GM19351 (cell line): Measurements from ENCODE around the gene VPS50.
"Not testable (repeated sequence)": the region's sequence is repeated elsewhere in the genome, so short reads cannot be mapped to it uniquely, and the experiment has no call there.

Experiments
- ATAC-seq: cut with Tn5 transposase; IDR thresholded peaks from one replicate; pipeline ENCODE4 v1.9.1; 2021; ENCODE audit warnings: mild to moderate bottlenecking, moderate library complexity; ENCODE audit not compliant: unreplicated experiment

Gene VPS50

DNA sequence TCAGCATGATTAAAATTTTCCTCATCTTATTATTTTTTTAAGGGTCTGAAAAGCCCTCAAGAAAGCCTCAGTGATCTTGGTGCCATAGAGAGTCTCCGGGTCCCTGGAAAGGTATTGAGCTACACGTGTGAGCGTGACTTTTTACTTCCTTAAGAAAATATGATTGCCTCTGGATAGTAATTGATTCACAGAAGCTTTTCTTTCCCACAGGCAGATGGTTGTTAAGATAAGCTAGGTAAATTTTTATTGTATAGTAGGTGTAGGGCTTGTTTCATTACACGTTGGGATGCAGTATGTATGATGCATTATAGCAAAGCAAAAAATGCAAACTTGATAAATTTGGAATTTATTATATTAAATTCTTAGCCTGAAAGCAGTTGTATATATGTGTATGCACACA, 7.7 kb downstream of the VPS50 start:
- ATAC-seq: no peak

GRCh38 chr7:93242106-93242505, 9.9 kb downstream of the VPS50 start:
- no peak for ATAC-seq

GRCh38 chr7:93245525-93246432, 13.6 kb downstream of the VPS50 start:
- ATAC-seq: no peak

DNA sequence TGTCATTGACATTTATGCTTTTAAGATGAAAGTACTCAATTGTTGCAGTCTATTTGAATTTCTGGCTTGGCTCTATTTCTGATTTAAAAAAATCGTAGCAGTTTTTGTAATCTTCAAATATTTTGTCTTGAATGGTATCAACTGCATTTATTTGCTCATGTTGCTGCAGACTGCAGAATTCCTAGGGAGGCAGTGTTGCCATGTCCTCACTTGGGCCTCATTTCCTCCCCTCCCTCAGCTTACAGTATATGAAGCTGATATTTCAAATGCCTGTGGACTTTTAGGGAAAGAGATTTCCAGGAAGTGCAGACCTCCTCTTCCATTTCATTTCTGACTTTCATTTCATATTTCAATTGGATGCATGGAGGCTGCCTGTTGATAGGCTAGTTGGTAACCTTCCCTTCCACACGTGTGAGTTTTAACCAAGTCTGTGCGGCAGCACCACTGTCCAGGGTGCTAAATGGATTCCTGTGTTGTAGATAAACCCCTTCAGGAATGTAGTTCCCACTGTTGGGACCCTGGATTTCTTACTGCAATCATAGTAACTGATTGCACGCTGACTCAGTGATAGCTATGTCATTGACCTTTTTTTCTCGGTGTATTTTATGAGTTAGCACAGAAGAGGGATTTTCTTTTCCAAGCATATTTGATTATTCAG, 17.5 kb downstream of the VPS50 start:
- ATAC-seq: no peak

GRCh38 chr7:93258661-93259060, 26.5 kb downstream of the VPS50 start:
- ATAC-seq: no peak

DNA sequence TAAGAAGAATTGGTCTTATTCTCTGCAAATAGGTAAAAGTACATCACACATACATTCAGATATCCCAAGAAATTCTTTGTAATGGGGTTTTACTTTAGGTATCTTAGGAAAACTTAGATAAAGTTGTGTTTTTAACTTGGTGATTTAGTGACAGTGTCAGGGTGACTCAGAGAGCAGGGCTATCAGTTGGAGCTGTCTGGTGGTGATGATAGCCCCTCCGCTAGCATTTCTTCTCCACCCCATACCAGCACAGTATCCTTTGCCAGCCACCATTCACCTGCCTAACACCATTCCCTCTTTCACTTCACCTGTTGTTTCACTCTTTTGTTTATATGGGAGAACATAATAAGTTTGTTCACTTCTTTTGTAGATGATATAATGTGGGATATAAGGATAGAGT, 30.4 kb downstream of the VPS50 start:
- ATAC-seq: no peak

DNA sequence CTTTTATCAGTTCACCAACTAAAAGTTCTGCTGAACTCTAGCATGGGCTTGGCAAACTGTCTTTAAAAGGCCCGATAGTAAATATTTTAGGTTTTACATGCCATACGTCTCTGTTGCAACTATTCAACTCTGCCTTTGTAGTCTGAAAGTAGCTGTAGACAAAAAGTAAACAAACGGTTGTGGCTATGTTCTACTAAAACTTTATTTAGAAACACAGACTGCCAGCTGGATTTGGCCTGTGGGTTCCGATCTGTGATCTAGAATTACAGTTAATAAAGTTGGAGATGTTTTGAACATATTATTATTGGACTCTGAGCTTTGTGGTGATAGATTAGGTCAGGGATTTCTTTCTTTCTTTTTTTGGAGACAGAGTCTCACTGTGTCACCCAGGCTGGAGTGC, 33.1 kb downstream of the VPS50 start:
- ATAC-seq: no peak

- no peak for ATAC-seq
Measured at GRCh38 chr7:93279541-93279940, 47.4 kb downstream of the VPS50 start.

DNA sequence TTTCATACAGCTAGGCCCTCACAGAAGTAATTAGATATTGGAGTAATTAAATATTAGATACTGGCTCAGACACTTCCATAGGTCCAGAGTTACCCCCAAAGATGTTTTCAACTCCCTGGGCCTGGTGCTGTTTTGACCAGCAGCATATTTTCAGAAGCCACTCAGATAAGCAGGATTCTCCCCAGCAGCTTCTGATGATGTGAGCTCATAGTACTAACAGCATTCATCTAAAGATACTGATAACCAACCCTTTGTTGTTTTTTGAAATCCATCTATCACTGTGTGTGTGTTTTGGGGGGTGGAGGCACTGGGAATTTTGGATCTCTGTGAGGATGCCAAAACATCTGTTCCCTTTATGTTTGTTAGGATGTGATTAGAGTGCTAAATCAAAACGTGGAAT, 52.7 kb downstream of the VPS50 start:
- no peak for ATAC-seq

- ATAC-seq: no peak
Measured at GRCh38 chr7:93293229-93293628, 61.1 kb downstream of the VPS50 start.

- no peak for ATAC-seq
Measured at GRCh38 chr7:93298206-93298605, 66.0 kb downstream of the VPS50 start.

DNA sequence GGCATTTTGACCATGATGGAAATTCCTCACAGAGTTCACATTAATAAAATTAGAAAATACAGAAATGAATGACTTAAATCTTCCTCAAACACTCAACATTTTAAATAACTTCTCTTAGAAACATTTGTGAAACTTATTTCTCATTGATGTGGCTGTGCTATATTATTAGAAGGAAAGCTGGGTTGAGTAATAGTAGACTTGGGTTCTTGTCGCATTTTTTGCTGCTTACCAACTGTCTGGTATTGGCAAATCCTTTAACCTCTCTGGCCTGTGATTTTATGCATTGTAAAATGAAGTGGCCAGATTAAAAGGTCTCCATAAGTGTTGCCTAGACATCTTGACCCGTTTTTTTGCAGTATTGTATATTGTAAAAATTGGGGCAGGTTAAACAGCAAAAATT, 66.5 kb downstream of the VPS50 start:
- no peak for ATAC-seq

DNA sequence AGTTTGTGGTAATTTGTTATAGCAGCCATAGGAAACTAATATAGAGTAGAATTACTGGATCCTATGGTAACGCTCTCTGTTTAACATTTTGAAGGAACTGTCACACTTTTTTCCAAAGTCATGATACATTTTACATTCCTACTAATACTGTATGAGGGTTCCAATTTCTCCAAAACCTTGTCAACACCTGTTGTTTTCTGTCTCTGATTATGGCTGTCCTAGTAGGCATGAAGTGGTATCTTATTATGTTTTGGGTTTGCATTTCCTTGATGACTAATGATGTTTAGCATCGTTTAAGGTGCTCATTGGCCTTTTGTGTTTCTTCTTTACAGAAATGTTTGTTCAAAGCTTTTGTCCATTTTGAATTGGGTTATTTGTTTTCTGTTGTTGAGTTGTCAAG, 69.6 kb downstream of the VPS50 start:
- no peak for ATAC-seq

GRCh38 chr7:93307131-93307660, 75.0 kb downstream of the VPS50 start:
- no peak for ATAC-seq

- ATAC-seq: no peak
Measured at GRCh38 chr7:93307943-93308342, 75.8 kb downstream of the VPS50 start.

DNA sequence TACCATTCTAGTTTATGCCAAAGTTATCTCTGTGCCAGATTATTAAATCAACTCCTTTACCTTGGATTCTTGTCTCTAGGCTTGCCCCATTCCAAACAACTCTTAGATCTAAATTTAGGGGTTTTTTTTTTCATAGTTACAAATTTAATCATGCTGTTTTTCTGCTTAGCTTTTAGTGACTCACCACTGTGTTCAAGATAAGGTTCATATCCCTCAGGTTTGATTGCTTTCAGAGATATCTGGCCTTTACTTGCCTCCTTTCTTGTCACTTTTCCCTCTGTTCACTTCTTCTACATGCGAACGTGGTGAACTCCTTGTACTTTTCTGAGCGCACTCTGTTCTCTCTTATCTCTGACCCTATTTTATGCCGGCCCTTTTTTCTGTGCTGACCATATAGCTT, 78.2 kb downstream of the VPS50 start:
- ATAC-seq: no peak

DNA sequence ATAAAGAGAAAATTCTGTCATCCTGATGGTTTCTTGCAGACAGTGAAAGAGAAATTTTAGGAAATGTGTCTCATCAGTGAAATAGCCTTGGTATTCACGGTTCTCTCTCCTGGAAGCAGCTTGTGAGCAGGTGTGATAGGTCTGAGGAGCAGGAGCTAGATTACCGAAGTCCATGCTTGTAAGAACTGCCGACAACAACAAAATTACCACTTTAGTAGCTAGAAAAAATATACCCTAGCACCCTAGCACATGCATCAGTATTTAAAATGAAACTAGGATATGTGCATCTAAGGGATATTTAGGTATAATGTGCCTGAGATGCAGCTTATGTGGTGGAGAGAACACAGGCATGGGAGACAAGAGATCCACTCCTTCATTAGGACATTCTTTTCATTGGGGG, 82.3 kb downstream of the VPS50 start:
- no peak for ATAC-seq

- no peak for ATAC-seq
Measured at GRCh38 chr7:93315896-93316295, 83.7 kb downstream of the VPS50 start.

GRCh38 chr7:93316730-93317129, 84.6 kb downstream of the VPS50 start:
- no peak for ATAC-seq

DNA sequence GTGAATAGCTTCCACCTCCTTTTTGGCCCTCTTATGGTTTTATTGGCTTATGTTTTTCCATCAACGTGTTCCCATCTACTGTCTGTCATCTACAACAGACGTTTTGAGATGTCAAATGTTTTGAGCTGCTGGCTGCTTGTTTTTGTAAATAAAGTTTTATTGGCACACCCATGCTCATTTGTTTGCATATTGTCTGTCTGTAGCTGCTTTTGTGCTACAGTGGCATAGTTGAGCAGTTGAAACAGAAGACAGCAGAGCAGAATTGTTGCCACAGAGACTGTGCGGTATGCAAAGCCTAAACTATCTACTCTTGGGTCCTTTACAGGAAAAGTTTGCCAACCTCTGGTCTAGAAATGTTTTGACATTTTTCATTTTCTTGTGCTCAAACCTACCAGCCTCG, 88.7 kb downstream of the VPS50 start:
- no peak for ATAC-seq

GRCh38 chr7:93326291-93326690, 94.1 kb downstream of the VPS50 start:
- not testable (repeated sequence) for ATAC-seq

DNA sequence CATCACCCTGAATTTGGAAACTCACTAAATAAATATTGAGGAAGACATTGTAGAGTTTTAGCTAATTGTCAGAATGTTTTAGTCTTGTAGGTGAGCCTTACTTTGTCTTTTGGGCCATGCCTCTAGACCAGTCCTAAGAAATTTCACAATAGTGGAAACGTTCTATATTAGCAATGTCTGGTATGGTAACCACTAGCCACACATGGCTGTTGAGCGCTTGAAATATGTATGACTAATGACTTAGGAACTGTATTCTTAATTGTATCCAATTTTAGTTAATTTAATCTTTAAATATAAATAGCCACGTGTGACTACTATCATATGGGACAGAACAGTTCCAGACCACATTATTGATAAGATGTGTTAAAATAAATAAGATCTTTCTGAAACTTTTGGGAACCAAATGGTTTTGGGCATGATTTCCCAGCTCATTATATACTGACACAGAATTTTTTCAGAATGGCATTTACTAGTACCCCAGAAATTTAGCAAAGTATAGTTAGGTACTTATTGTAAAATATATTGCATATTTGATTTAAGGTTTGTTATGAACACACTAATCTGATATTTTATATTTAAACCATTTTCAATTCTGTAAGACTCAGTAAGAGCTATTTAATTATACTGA, 95.0 kb downstream of the VPS50 start:
- ATAC-seq: no peak
